Left lung (tissue), 10 donors: ENCODE measurements around the gene THOC2. TPM values are rescaled to one million over a fixed set of nuclear protein-coding genes. Genes with fewer than 3 reads are reported as not detected.
"Not testable (repeated sequence)": the region's sequence is repeated elsewhere in the genome, so short reads cannot be mapped to it uniquely, and the experiment has no call there.

Source experiments
- ATAC-seq: fragments of 200-7000 bp; cut with Tn5 transposase; one replicate; pipeline ENCODE4 v1.9.1; 2020; ENCODE audit warnings: moderate library complexity
- DNase-seq, 4 donors: peaks; one replicate each; pipeline ENCODE4 v3.0.0-alpha.2; 2013 to 2020
- H3K27ac ChIP-seq, 2 donors: fragments of 200-600 bp; sonication (generic) in 1 of 2; one replicate each; pipeline versions ENCODE4 v1.5.0 to v1.8.0; 2020 to 2021
- H3K27me3 ChIP-seq, 2 donors: fragments of 200-600 bp; sonication (generic) in 1 of 2; one replicate each; pipeline versions ENCODE4 v1.5.0 to v1.8.0; 2020 to 2021
- H3K36me3 ChIP-seq, 2 donors: fragments of 200-600 bp; sonication (generic) in 1 of 2; one replicate each; pipeline versions ENCODE4 v1.5.0 to v1.8.0; 2020 to 2021
- H3K4me1 ChIP-seq, 2 donors: fragments of 200-600 bp; one replicate each; pipeline ENCODE4 v1.8.0; 2021
- H3K4me3 ChIP-seq, 2 donors: fragments of 200-600 bp; sonication (generic) in 1 of 2; one replicate each; pipeline versions ENCODE4 v1.5.0 to v1.8.0; 2020 to 2021; ENCODE audit warnings: mild to moderate bottlenecking in 1 of 2
- H3K9me3 ChIP-seq, 2 donors: fragments of 200-600 bp; sonication (generic) in 1 of 2; one replicate each; pipeline versions ENCODE4 v1.5.0 to v1.8.0; 2020 to 2021
- CTCF ChIP-seq, 2 donors: fragments of 200-600 bp; sonication (generic) in 1 of 2; IDR thresholded peaks; one replicate each; pipeline versions ENCODE4 v1.5.0 to v1.8.0; 2021; ENCODE audit warnings: antibody characterized with exemption in 2 of 2
- intact Hi-C, 2 donors: fragments of 100-400 bp; cut with DNase I; formaldehyde crosslinking; loops; one replicate each; pipeline versions ENCODE4 v1.11.2 to v1.14.2; 2022
- polyA plus RNA-seq, 6 donors: library from polyadenylated mRNA; unstranded; fragments of 120-200 nt; gene quantifications; one replicate each; pipeline ENCODE4 v1.2.1, GENCODE V29; 2013; ENCODE audit not compliant: insufficient read length in 6 of 6
- total RNA-seq, 2 donors: library from RNA; stranded (reverse); fragmentation: NEBNext Ultra II Directional; extraction: Animal tissue kit (Norgen Biotek cat#: 25700); gene quantifications; one replicate each; pipeline ENCODE4 v1.2.1, GENCODE V29; 2021
- donor health status: DM: no; HTN: yes; CAD: no.
- donor health status: DM: no; HTN: no; CAD: no.

Gene THOC2
- total and polyA plus RNA-seq, 8 donors: 78.2 to 164 (median 137) TPM

GRCh38 chrX:123731987-123732669, 724 bp downstream of the THOC2 start:
- Histone ChIP-seq H3K4me3 (peak overlapping the region; percentile 60 to 71), H3K9me3 (no peaks in the 10 kb centered on the region), H3K27ac (peak overlapping the region; percentile 78 to 88), H3K36me3 (no peaks in the 10 kb centered on the region), H3K27me3 (no peaks in the 10 kb centered on the region), H3K4me1 (peaks cover 0 to 20% of the 10 kb centered on the region in 2 donors)
- intact Hi-C loops: no loop called here
- ATAC-seq: peak; percentile 57
- TF ChIP-seq CTCF (IDR thresholded peaks at IDR 0.05): no peak
- DNase-seq: peak in 3 of 4 donors; percentile 26 to 78 (median 34)

GRCh38 chrX:123731258-123731986, 1.4 kb downstream of the THOC2 start:
- H3K4me1 ChIP-seq: peaks cover 0 to 20% of the 10 kb centered on the region in 2 donors
- no peaks in the 10 kb centered on the region for H3K36me3 ChIP-seq
- TF ChIP-seq CTCF (IDR thresholded peaks at IDR 0.05): no peak
- intact Hi-C loops: no loop called here
- no peaks in the 10 kb centered on the region for H3K9me3 ChIP-seq
- DNase-seq (peak in 3 of 4 donors; percentile 9 to 45 (median 16)), ATAC-seq (peak; percentile 75)
- H3K27ac ChIP-seq: peak overlapping the region; percentile 78 to 88
- H3K27me3 ChIP-seq: no peaks in the 10 kb centered on the region
- peak overlapping the region; percentile 60 to 71 for H3K4me3 ChIP-seq

- no peak overlapping the region for H3K27ac ChIP-seq
- no peak for ATAC-seq
- no peaks in the 10 kb centered on the region for H3K9me3 ChIP-seq
- intact Hi-C loops: no loop called here
- no peaks in the 10 kb centered on the region for H3K27me3 ChIP-seq
- no peak overlapping the region for H3K4me3 ChIP-seq
- H3K4me1 ChIP-seq: peaks cover 0 to 20% of the 10 kb centered on the region in 2 donors
- no peak for TF ChIP-seq CTCF (IDR thresholded peaks at IDR 0.05)
- no peak for DNase-seq
- no peaks in the 10 kb centered on the region for H3K36me3 ChIP-seq
These were observed 4.3 kb downstream of the THOC2 start for GRCh38 chrX:123728554-123728953.

- H3K4me1 ChIP-seq: peaks cover 0 to 20% of the 10 kb centered on the region in 2 donors
- intact Hi-C loops: no loop called here
- H3K27me3 ChIP-seq: no peaks in the 10 kb centered on the region
- no peak overlapping the region for H3K4me3 ChIP-seq
- H3K36me3 ChIP-seq: no peaks in the 10 kb centered on the region
- no peaks in the 10 kb centered on the region for H3K9me3 ChIP-seq
- H3K27ac ChIP-seq: no peak overlapping the region
- no peak for TF ChIP-seq CTCF (IDR thresholded peaks at IDR 0.05)
- DNase-seq (no peak), ATAC-seq (no peak)
These were observed 4.8 kb downstream of the THOC2 start for GRCh38 chrX:123728016-123728415.

- H3K4me1 ChIP-seq, ATAC-seq, H3K9me3 ChIP-seq, intact Hi-C loops, H3K36me3 ChIP-seq, H3K27me3 ChIP-seq, H3K4me3 ChIP-seq, H3K27ac ChIP-seq, DNase-seq: not testable (repeated sequence)
These were observed 10.7 kb downstream of the THOC2 start for GRCh38 chrX:123722193-123722592.
